ENCODE data around the gene ELMO3. TPM values are rescaled to one million over a fixed set of nuclear protein-coding genes. Genes with fewer than 3 reads are reported as not detected.

The ELMO3 gene
- total RNA-seq, 1 experiment from 2014 or later = 8.6 TPM

DNA sequence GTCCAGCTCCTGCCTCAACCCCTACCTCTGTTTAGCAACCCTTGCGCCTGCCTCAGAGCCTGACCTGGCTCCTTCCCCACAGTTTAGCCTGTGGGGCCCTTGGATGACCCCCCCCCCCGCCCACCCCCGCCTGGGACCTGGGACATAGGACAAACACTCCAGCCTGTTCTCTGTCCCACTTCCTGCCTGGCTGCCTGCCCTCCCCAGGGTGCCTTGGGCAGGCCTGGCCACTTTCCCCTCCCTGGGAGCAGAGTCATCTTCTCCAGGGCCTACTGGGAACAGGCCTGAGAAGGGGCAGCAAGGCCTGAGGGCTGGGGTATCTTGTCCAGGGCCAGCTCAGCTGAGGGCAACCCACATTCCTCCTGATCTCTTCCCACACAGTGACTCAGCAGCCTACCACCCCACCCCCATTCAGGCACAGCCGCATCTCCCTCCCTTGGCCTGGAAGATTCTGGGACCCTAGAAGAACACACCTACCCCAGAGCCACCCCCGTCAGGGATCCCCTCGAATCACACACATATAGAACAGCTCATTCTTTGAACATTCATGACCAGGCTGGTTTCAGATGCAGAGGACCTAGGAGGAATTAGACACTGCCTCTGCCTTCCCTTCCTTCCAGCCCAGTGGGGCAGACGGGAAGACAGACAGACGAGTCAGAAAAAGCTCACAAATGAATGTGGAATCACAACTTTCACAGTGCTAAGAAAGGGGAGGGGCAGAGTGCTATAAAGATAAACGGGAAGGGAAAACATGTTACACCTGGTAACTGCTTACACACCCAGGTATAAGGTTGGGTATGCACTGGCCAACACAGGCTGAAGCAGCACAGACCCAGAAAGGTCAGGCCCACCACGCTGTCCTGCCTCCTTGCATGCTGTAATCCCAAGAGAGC lies 42.3 kb downstream of the ELMO3 start:
- TF ChIP-seq, protein P1, sequence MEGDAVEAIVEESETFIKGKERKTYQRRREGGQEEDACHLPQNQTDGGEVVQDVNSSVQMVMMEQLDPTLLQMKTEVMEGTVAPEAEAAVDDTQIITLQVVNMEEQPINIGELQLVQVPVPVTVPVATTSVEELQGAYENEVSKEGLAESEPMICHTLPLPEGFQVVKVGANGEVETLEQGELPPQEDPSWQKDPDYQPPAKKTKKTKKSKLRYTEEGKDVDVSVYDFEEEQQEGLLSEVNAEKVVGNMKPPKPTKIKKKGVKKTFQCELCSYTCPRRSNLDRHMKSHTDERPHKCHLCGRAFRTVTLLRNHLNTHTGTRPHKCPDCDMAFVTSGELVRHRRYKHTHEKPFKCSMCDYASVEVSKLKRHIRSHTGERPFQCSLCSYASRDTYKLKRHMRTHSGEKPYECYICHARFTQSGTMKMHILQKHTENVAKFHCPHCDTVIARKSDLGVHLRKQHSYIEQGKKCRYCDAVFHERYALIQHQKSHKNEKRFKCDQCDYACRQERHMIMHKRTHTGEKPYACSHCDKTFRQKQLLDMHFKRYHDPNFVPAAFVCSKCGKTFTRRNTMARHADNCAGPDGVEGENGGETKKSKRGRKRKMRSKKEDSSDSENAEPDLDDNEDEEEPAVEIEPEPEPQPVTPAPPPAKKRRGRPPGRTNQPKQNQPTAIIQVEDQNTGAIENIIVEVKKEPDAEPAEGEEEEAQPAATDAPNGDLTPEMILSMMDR (conservative IDR thresholded peaks at IDR 0.05) = no peak
- H3T11ph ChIP-seq (ENCODE audit: low read length) = no peak overlapping the region
- H3K27ac ChIP-seq (ENCODE audit: insufficient read length, low read depth, low read length) = peak overlapping the region; percentile 30
- H3K18ac ChIP-seq (ENCODE audit: insufficient read length, low read depth, low read length) = peak overlapping the region; percentile 46
- no peak overlapping the region for H3K4me2 ChIP-seq (ENCODE audit: insufficient read depth, insufficient read length, low read length)
- H3K36me3 Mint-ChIP-seq (ENCODE audit: insufficient read depth in 1 of 3, low read depth in 3 of 3) = peaks cover 10 to 36% (median 22%) of the 10 kb centered on the region in 3 experiments
- no peak overlapping the region for H2BK120ac ChIP-seq (ENCODE audit: low read depth, low read length, poor library complexity, severe bottlenecking)
- no peak overlapping the region for H4K8ac ChIP-seq (replicated peaks; ENCODE audit: insufficient read length, low read depth, low read length)
- H2BK5ac ChIP-seq (ENCODE audit: insufficient read length, low read length) = peak overlapping the region; percentile 44
- no peak overlapping the region for H4K91ac ChIP-seq (ENCODE audit: insufficient read length, low read depth, low read length)
- WGBS (ENCODE audit: extremely low coverage, insufficient read length, low lambda C conversion rate) = no CpG with 5 or more reads among the region's 10 CpGs
- H2AK5ac ChIP-seq (ENCODE audit: insufficient read length, low read length) = no peak overlapping the region
- no peak overlapping the region for H4K5ac ChIP-seq (ENCODE audit: insufficient read length, low read depth, low read length)
- H3K23ac ChIP-seq (ENCODE audit: insufficient read length, low read depth, low read length) = no peak overlapping the region
- no peak overlapping the region for H2BK20ac ChIP-seq (ENCODE audit: low read depth, low read length, poor library complexity, severe bottlenecking)
- no peaks in the 10 kb centered on the region for H3K27me3 ChIP-seq (ENCODE audit: insufficient read depth, low read length)
- no peak overlapping the region for H2BK15ac ChIP-seq (ENCODE audit: low read depth, low read length)
- H3K9me3 Mint-ChIP-seq = no peaks in the 10 kb centered on the region
- peaks cover 5% of the 10 kb centered on the region for H3K23me2 ChIP-seq (ENCODE audit: insufficient read length, low read depth, low read length, poor library complexity, severe bottlenecking)
- peaks cover 3% of the 10 kb centered on the region for H4K20me1 ChIP-seq (ENCODE audit: control insufficient read depth, insufficient read depth, insufficient read length)
- peaks cover 11% of the 10 kb centered on the region; the same call in 1 of the 2 replicates for H3K4me1 ChIP-seq (ENCODE audit: insufficient read depth, low read length)
- no peak overlapping the region for H2BK12ac ChIP-seq (ENCODE audit: insufficient read length, low read depth, low read length)
- no peak overlapping the region for H3K56ac ChIP-seq (ENCODE audit: insufficient read length, low read depth, low read length)
- H3K14ac ChIP-seq (ENCODE audit: insufficient read depth, low read length) = no peak overlapping the region; the same call in none of the 2 replicates
- peak; percentile 42 for DNase-seq
- peaks cover 4% of the 10 kb centered on the region for H3K79me1 ChIP-seq (ENCODE audit: insufficient read depth, low read depth, low read length, poor library complexity, severe bottlenecking)
- peak overlapping the region; percentile 62 to 97 (median 87); a peak in 6 of 7 replicates for H3K27ac Mint-ChIP-seq
- peak overlapping the region in 1 of 2 experiments; percentile 63; a peak in 1 of 5 replicates for H3K4me3 Mint-ChIP-seq
- H3K27me3 Mint-ChIP-seq (ENCODE audit: low read depth) = no peaks in the 10 kb centered on the region; the same call in 1 of the 2 replicates
- no peak overlapping the region for H2AFZ ChIP-seq (ENCODE audit: low read length)
- H3K9me3 ChIP-seq (ENCODE audit: control insufficient read depth, low read depth, low read length) = no peaks in the 10 kb centered on the region
- no peak overlapping the region; the same call in 1 of the 2 replicates for H3K4ac ChIP-seq (ENCODE audit: low read depth, low read length)
- H3K79me2 ChIP-seq (ENCODE audit: insufficient read depth, low read length) = no peaks in the 10 kb centered on the region; the same call in 1 of the 2 replicates
- no peak overlapping the region for H3K9ac ChIP-seq (ENCODE audit: extremely low read depth, insufficient read length, low read length)
- peaks cover 28 to 31% of the 10 kb centered on the region in 2 experiments for H3K4me1 Mint-ChIP-seq

All from H9 (cell line).